ENCODE measurements around the gene HOXB4.

Gene HOXB4

GRCh38 chr17:48612854-48613691 lies 34.9 kb upstream of the HOXB4 start:
- 0 out of 2 replicates have a peak, but pooled peaks have one; percentile 23 for TF ChIP-seq CTCF (IDR thresholded peaks at IDR 0.05; ENCODE audit: low read depth, low read length)
- peak overlapping the region; percentile 58 for H3K4me3 ChIP-seq (ENCODE audit: low read depth, low read length)

GRCh38 chr17:48612456-48612853 lies 34.3 kb upstream of the HOXB4 start:
- H3K4me3 ChIP-seq (ENCODE audit: low read depth, low read length): peak overlapping the region; percentile 58
- no peak for TF ChIP-seq CTCF (IDR thresholded peaks at IDR 0.05; ENCODE audit: low read depth, low read length)

- peak overlapping the region; percentile 20 for H3K4me3 ChIP-seq (ENCODE audit: low read depth, low read length)
- TF ChIP-seq CTCF (IDR thresholded peaks at IDR 0.05; ENCODE audit: low read depth, low read length): no peak
These were observed 33.7 kb upstream of the HOXB4 start for GRCh38 chr17:48611681-48612455.

- peak overlapping the region; percentile 70 for H3K4me3 ChIP-seq (ENCODE audit: low read depth, low read length)
- no peak for TF ChIP-seq CTCF (IDR thresholded peaks at IDR 0.05; ENCODE audit: low read depth, low read length)
These were observed 33.1 kb upstream of the HOXB4 start for GRCh38 chr17:48611213-48611612.

GRCh38 chr17:48610282-48611211 lies 32.4 kb upstream of the HOXB4 start, which contains the start of gene HOXB7:
Gene HOXB7, minus strand, starts transcription at chr17:48611017. Its CDS starts 99 bp downstream, at chr17:48610918.
- TF ChIP-seq CTCF (IDR thresholded peaks at IDR 0.05; ENCODE audit: low read depth, low read length): no peak
- H3K4me3 ChIP-seq (ENCODE audit: low read depth, low read length): peak within 1 kb of the TSS; percentile 70

GRCh38 chr17:48609759-48610281 lies 31.7 kb upstream of the HOXB4 start:
- TF ChIP-seq CTCF (IDR thresholded peaks at IDR 0.05; ENCODE audit: low read depth, low read length): no peak
- peak overlapping the region; percentile 70 for H3K4me3 ChIP-seq (ENCODE audit: low read depth, low read length)
